PC-3 (cell line): ENCODE results near the gene THBS4.

Source experiments
- CTCF ChIP-seq: fragments of 300-600 bp; sonication (generic); conservative IDR thresholded peaks from 2 replicates; pipeline ENCODE4 v1.5.1; 2017; ENCODE audit warnings: antibody characterized with exemption, low read depth, mild to moderate bottlenecking, low read length
- EZH2 ChIP-seq: fragments of 300-600 bp; sonication (generic); IDR thresholded peaks from one replicate; pipeline ENCODE4 v1.6.1; 2017; ENCODE audit warnings: antibody characterized with exemption, mild to moderate bottlenecking, low read length; ENCODE audit not compliant: unreplicated experiment
- EZH2phosphoT487 ChIP-seq: fragments of 300-600 bp; sonication (generic); IDR thresholded peaks from 2 replicates; pipeline ENCODE4 v1.6.1; 2018; ENCODE audit warnings: mild to moderate bottlenecking, antibody characterized with exemption, low read length, borderline replicate concordance

GRCh38 chr5:80031109-80031508 lies 4.0 kb upstream of the THBS4 start:
- TF ChIP-seq EZH2, result no peak
- TF ChIP-seq CTCF, result no peak
- no peak for TF ChIP-seq EZH2phosphoT487
